ENCODE data around the gene ASCL4. TPM values are rescaled to one million over a fixed set of nuclear protein-coding genes. Genes with fewer than 3 reads are reported as not detected.
A peak's percentile ranks its signal among the peaks of the same experiment; 100 is the strongest.

The ASCL4 gene
- polyA plus RNA-seq, 1 experiment = not detected

- ChIA-PET POLR2A (no interaction called here), CTCF (interaction anchor here (1.1 to 2.6 kb wide), 3 partner anchors 64 to 126 kb away, joined by 8 to 12 read pairs (median 11); no protein-coding TSS in a partner anchor)
- H3K4me3 ChIP-seq (ENCODE audit: low read depth, low read length) = peak overlapping the region; percentile 89
- no peaks in the 10 kb centered on the region for H3K27me3 ChIP-seq (ENCODE audit: control insufficient read depth, insufficient read depth, low read length)
- TF ChIP-seq CTCF (IDR thresholded peaks at IDR 0.05; ENCODE audit: low read depth, low read length) = no peak
- no peak overlapping the region for H3K27ac ChIP-seq (ENCODE audit: low read depth, low read length)
- peak; percentile 45 for DNase-seq (ENCODE audit: low read depth, low spot score)
- H3K9me3 ChIP-seq (ENCODE audit: control insufficient read depth, insufficient read depth, low read length) = no peaks in the 10 kb centered on the region
These were observed 15.1 kb upstream of the ASCL4 start for GRCh38 chr12:107759410-107759809.

GRCh38 chr12:107760207-107760808 is 14.2 kb upstream of the ASCL4 start:
- H3K9me3 ChIP-seq (ENCODE audit: control insufficient read depth, insufficient read depth, low read length) = no peaks in the 10 kb centered on the region
- H3K27ac ChIP-seq (ENCODE audit: low read depth, low read length) = peak overlapping the region; percentile 40
- H3K4me3 ChIP-seq (ENCODE audit: low read depth, low read length) = peak overlapping the region; percentile 89
- H3K27me3 ChIP-seq (ENCODE audit: control insufficient read depth, insufficient read depth, low read length) = no peaks in the 10 kb centered on the region
- TF ChIP-seq CTCF (IDR thresholded peaks at IDR 0.05; ENCODE audit: low read depth, low read length) = no peak
- ChIA-PET POLR2A (no interaction called here), CTCF (interaction anchor here (2.6 kb wide), 1 partner anchor 125 kb away, joined by 12 read pairs; no protein-coding TSS in a partner anchor)
- no peak for DNase-seq (ENCODE audit: low read depth, low spot score)

- H3K27me3 ChIP-seq (ENCODE audit: control insufficient read depth, insufficient read depth, low read length) = no peaks in the 10 kb centered on the region
- CTCF ChIA-PET = interaction anchor here (2.6 kb wide), 1 partner anchor 124 kb away, joined by 12 read pairs; no protein-coding TSS in a partner anchor
- DNase-seq (ENCODE audit: low read depth, low spot score) = peak; percentile 82
- no peaks in the 10 kb centered on the region for H3K9me3 ChIP-seq (ENCODE audit: control insufficient read depth, insufficient read depth, low read length)
- peak within 1 kb of the TSS; percentile 40 for H3K27ac ChIP-seq (ENCODE audit: low read depth, low read length)
- H3K4me3 ChIP-seq (ENCODE audit: low read depth, low read length) = peak within 1 kb of the TSS; percentile 89
- POLR2A ChIA-PET = no interaction called here
- TF ChIP-seq CTCF (IDR thresholded peaks at IDR 0.05; ENCODE audit: low read depth, low read length) = no peak
These were observed 13.5 kb upstream of the ASCL4 start, which contains the start of gene PRDM4 for GRCh38 chr12:107760809-107761501. Gene PRDM4, minus strand, starts transcription at chr12:107761137. Its CDS starts 622 bp downstream, at chr12:107760515.

- POLR2A ChIA-PET = no interaction called here
- Histone ChIP-seq H3K9me3 (ENCODE audit: control insufficient read depth, insufficient read depth, low read length) (no peaks in the 10 kb centered on the region), H3K27ac (ENCODE audit: low read depth, low read length) (no peak overlapping the region), H3K4me3 (ENCODE audit: low read depth, low read length) (peak overlapping the region; percentile 66), H3K27me3 (ENCODE audit: control insufficient read depth, insufficient read depth, low read length) (peaks cover 1% of the 10 kb centered on the region)
- DNase-seq (ENCODE audit: low read depth, low spot score) = no peak
- TF ChIP-seq CTCF (IDR thresholded peaks at IDR 0.05; ENCODE audit: low read depth, low read length) = no peak
- CTCF ChIA-PET = interaction anchor here (1.2 kb wide), 2 partner anchors 85 to 123 kb away, joined by 3 read pairs; no protein-coding TSS in a partner anchor
These were observed 13.0 kb upstream of the ASCL4 start for GRCh38 chr12:107761502-107761904.

- CTCF ChIA-PET = interaction anchor here (1.2 kb wide), 2 partner anchors 87 to 122 kb away, joined by 3 read pairs; no protein-coding TSS in a partner anchor
- H3K4me3 ChIP-seq (ENCODE audit: low read depth, low read length) = no peak overlapping the region
- POLR2A ChIA-PET = no interaction called here
- no peaks in the 10 kb centered on the region for H3K9me3 ChIP-seq (ENCODE audit: control insufficient read depth, insufficient read depth, low read length)
- no peak overlapping the region for H3K27ac ChIP-seq (ENCODE audit: low read depth, low read length)
- no peak for DNase-seq (ENCODE audit: low read depth, low spot score)
- H3K27me3 ChIP-seq (ENCODE audit: control insufficient read depth, insufficient read depth, low read length) = peaks cover 3% of the 10 kb centered on the region
- no peak for TF ChIP-seq CTCF (IDR thresholded peaks at IDR 0.05; ENCODE audit: low read depth, low read length)
These were observed 11.6 kb upstream of the ASCL4 start for GRCh38 chr12:107762874-107763273.
